ENCODE data around the gene UFC1.
"Not testable (repeated sequence)": the region's sequence is repeated elsewhere in the genome, so short reads cannot be mapped to it uniquely, and the experiment has no call there.

Gene UFC1

DNA sequence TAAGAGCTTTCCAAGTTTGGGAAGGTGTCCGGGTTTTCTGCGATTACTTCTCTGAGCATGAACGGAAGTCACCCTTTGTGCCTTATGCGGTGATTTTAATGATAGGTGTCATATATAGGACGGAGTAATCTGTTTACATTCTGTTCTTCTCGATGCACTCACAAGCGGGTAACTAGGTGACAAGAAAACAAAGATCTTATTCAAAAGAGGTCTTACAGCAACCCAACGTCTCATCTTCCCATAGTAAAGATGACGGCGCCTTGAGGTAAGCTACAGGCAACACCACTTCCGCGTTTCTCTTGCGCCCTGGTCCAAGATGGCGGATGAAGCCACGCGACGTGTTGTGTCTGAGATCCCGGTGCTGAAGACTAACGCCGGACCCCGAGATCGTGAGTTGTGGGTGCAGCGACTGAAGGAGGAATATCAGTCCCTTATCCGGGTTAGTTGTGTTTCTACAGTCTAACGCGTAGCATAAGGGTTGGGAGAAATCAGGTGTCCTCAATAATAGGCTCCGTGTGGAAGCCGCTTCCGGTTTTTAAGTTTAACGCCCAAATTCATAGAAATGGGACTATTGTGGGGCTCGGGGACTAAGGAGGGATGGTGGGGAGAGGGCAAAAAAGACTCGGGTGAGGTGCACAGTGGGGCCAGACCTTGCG lies at the start of gene UFC1:
Gene UFC1, plus strand, starts transcription at position 297 of the 656 bp plus-strand sequence. Its CDS starts 20 bp downstream, at position 317.
- peak; percentile 90 to 98 (median 94) for DNase-seq

DNA sequence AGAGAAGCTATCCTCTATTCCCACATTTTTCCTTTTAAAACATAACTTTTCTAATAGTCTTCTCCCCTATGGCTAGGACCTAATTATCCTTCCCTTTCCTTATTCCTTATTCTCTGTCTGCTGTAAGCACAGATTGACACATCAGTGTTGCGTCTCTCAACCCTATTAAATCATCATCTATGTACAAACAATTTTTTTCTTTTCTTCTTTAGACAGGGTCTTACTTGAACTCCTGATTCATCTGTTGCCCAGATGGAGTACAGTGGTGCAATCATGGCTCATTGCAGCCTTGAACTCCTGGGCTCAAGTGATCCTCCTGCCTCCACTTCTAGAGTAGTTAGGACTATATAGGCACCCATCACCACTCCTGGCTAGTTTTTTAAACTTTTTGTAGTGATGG lies 47.3 kb upstream of the UFC1 start:
- no peak for DNase-seq

DNA sequence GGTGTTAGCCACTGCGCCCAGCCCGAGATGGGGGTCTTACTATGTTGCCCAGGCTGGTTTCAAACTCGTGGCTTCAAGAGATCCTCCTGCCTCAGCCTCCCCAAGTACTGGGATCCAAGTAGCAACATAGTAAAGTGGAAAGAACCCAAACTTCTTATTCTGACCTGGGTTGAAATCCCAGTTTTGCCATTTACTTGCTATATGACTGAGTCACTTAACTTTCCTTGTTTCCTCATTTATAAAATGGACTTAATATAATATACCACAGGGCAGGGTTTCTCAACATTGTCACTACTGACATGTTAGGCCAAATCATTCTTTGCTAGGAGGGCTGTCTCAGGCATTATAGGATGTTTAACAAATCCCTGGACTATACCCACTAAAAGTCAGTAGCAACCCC lies 42.7 kb upstream of the UFC1 start:
- DNase-seq = no peak

DNA sequence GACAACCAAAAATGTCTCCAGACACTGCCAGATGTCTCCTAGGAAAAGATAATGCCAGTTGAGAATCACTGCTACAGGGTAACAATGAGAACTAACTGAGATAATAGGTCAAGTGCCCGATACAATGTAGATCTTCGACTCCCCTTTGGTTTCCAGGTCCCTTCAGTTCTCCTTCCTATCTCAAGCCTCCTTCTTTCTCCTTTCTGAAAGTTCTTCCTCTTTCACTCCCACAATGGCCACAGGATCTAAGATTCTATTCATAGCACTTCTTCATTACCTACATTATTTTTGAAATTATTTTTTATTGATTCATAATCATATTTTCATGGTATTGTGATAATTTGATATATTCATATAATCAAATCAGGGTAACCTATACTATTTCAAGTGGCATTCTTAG lies 42.3 kb upstream of the UFC1 start:
- no peak for DNase-seq

DNA sequence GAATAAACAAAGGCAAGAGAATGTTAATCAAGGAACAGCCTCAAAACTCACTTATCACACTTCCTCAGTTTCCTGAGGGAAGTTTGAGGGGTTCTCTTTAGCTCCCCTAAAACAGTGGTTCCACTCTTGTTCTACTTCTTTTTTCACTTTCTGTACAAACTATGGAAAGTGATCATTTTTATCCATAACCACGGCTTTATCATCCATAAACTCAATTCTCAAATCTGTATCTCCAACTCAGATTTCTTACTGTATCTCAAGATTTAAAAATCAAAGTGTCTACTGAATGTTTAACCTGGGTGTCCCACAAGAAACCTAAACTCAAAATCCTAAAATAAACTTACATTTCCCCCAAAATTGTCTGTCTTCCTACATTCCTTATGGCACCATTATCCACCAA lies 39.9 kb upstream of the UFC1 start:
- DNase-seq = no peak

DNA sequence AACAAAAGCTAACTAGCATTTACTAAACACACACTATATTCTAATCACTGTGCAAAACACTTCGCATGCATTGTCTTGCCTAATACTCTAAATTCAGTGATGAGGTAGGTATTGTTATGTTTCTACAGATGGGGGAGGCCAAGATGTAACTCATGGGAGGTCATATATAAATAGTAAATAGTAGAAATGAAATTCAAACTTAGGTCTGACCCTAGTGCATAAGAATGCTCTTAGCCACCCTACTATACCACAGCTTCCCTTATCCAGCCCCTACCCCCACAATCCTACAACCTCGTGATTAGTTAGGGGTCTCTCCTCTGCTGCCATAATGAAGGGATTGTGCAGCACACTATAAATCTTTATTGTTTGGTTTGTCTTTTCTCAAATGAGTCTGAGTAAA lies 39.2 kb upstream of the UFC1 start:
- no peak for DNase-seq

DNA sequence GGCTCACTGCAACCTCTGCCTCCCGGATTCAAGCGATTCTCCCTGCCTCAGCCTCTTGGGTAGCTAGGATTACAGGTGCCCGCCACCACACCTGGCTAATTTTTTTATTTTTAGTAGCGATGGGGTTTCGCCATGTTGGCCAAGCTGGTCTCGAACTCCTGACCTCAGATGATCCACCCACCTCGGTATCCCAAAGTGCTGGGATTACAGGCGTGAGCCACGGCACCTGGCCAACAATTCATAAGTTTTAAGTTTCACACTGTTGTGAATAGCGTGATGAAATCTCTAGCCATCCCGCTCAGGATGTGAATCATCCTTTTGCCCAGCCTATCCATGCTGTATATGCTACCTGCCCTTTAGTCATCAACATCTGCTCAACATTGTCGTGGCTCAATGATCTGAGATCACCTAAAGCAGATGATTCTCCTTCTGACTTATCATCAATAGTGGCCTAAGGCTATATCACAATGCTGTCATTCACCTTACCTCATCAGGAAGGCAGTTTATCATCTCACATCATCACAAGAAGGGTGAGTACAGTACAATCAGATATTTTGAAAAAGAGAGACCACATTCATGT lies 38.6 kb upstream of the UFC1 start:
- DNase-seq = no peak

DNA sequence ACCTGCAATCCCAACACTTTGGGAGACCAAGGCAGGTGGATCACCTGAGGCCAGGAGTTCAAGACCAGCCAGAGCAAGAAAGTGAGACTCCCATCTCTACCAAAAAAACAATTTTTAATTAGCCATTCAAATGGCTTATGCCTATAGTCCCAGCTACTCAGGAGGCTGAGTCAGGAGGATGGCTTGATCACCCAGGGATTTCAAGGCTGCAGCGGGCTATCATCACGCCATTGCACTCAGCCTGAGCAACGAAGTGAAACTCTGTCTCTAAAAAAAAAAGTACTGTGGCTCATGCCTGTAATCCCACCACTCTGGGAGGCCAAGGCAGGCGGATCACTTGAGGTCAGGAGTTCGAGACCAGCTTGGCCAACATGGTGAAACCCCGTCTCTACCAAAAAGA lies 37.8 kb upstream of the UFC1 start:
- DNase-seq = not testable (repeated sequence)

DNA sequence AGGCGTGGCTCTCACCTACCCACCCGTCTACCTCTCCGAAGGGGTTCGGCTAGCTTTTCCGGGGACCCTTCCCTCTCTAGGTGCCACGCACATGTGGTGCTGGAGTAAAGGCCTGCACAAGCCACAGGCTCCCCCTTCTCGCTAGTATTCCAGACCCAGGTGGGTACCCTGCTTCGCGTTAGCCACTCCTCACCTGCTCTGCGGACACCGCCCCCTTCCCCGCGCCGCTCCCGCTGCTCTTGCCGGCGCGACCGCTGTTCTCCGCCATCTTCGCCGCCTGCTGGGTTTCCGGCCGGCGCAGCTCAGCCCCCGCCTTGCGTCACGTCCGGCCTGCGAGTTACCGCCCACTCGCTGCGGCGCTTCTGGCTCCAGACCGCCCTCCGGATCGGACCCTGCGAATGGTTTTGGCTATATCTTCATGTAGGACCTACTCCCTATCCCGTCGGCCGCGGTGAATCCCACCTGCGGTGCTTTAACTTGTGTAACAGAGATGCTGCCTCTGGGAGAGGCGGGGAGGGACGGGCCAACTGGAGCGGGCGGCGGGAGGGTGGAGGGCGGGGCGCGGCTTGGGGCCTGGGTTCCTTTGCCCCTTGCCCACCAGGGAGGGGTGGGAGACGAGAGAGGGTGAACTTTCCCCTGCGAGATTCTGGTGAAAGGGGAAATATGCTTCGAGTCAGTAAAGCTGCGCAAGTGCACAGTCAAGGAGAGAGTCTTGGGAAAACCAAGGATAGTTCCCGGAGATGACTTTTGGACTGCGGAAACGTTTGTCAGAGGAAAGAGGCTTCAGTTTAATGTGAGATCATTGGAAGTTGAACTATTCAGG lies 35.8 kb upstream of the UFC1 start, which contains the start of the genes NIT1 and PFDN2:
Gene NIT1, plus strand, starts transcription at position 347 of the 823 bp plus-strand sequence. Its CDS starts 72 bp downstream, at position 419.
Gene PFDN2, minus strand, starts transcription at position 279 of the 823 bp plus-strand sequence. Its CDS starts 11 bp downstream, at position 268.
- DNase-seq = peak; percentile 85 to 94 (median 87)

DNA sequence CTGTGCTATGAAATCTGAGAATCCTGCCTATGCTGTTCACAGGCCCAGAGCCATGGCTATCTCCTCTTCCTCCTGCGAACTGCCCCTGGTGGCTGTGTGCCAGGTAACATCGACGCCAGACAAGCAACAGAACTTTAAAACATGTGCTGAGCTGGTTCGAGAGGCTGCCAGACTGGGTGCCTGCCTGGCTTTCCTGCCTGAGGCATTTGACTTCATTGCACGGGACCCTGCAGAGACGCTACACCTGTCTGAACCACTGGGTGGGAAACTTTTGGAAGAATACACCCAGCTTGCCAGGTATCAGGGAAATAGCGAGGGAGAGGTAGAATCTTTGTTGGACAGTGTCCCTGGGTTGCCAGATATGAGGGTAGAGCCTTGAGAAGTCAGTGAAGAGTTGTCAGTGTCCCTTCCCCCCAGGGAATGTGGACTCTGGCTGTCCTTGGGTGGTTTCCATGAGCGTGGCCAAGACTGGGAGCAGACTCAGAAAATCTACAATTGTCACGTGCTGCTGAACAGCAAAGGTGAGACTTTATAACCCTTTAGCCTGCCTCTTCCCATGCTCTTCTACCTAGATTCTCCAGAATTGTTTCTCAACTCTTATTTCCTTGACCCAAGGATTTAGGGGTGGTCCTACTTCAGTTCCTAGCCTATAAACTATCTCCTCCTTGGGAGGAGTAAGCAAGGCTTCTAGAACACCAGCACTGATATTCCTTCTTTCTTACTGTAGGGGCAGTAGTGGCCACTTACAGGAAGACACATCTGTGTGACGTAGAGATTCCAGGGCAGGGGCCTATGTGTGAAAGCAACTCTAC lies 34.5 kb upstream of the UFC1 start:
- no peak for DNase-seq

DNA sequence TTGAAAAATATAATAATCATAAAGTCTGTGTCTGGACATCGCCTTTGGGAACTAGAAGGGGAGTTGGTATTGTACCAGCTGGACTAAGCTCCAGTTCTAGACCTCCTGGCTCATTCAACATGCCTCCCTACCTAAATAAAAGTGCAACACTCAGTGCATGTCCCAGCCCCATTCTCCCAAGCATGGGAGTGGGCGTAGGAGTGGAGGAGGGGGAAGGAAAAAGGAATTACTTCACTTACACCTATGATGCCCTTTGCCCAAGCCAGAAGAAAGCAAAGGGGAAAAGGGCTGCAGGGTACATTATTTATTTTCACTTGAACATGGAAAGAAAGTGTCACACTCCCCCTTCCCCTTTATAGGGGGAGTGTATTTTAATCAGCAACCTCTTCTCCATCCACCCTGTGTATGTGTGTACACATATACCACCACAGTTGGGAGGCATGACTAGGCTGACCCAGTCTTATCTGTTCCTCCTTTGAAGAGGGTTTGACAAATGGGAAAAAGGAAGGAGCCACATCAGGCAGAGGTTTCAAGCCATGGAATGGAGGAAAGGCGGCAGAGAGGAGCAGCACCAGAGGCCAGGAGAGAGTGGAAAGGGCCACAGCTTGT lies 32.6 kb upstream of the UFC1 start:
- DNase-seq = no peak

DNA sequence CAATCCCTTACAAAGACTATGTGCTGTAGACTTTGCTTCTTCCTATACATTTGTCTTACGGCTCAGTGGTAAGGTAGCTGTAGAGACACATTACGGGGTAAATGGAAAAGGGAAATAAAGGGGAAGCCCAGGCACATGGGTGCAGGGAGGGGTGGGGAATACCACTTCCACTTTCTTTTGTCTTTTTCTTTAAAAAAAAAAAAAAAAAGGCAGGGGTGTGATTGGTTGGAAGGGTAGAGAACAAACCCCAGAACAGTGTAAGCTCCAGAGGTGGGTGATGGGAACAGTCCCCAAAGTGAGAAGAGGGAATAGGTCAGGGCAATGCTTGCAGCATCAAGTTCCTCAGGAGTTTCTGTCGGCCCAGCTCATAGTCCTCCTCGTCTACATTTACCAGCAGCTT lies 31.9 kb upstream of the UFC1 start:
- no peak for DNase-seq

DNA sequence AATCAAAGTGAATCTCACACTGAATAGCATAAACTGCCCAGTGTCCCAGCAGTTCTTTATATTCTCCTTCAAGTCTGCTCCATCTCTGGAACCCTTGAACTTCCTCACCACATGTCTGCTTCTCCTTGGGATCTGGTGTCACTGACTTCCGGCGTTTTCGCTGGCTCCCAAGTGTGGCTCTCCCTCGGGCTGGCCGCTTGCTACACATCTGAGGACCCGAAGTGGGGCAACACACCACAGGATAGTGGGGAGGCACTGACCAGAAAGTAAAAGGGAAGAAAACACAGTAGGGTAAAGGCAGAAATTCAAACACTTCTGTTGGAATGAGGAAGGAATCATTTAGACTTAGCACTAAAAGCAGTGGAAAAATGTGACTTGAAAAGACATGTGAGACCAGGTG lies 30.8 kb upstream of the UFC1 start:
- DNase-seq = no peak

DNA sequence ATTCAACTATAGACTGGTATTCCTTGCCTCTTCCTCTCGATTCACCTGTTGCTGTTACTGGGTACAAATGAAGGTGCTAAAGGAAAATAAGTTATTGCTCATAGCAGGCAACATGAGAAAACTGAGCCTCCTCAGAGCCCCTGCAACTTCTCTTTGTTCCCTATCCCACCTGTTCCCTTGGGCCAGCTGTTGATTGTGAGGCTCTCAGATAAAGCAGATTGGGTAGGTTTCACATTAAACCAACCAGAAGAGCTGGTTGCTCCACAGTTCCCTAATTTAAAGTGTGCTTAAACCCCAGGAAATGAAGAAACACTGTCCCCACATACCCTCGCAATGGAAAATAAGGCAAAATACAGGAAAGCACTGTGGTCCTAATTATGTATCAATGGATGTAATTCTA lies 26.1 kb upstream of the UFC1 start:
- DNase-seq = no peak

DNA sequence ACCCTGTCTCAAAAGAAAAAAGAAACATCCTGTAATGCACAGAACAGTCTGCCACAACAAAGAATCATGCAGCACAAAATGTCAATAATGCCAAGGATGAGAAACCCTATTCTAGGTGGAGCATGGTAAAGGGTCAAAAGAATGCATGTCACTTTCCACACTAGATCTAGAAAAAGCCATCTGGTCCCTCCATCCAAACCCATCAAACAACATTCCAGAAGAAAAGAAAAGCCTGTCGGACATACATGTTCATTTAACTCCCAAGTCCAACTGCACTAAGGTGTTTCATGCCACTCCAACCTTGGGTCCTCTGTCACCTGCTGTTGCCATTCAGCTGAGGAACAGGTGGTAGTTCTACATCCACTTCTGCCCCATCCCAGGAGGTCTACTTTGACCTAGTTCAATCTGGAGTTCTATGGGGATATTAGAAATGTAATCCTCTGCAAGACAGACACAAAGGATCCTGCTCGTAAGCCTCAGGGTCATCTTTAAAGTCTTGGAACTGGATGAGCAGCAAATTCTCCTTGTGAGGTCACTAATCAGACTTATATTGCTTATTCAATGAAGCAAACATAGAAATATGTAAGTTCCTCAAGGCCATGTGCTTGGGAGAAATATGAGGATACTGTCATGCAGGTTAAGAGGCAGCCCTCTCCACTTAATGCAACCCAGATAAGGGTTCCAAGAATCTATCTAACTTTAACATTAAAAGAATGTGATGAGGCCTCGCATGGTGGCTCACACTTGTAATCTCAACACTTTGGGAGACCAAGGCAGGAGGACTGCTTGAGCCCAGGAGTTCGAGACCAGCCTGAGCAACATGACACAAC lies 25.0 kb upstream of the UFC1 start:
- DNase-seq = no peak

DNA sequence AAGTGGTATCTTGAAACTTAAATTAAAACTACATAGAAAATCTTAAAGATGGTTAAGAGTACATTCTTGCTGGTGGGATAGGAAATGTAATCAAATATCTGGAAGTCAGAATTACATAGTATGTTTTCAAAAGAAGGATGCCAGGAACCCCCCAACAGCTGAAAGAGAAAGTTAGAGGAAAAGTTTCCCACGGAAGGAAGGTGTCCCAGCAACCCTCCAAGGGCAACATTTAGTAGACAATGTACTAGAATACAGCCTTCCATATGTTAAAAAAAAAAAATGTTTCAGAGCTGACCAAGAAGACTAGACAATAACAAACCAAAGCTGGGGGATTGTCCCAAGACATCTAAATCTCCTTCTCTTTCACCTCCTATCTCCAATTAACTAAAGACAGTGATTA lies 23.5 kb upstream of the UFC1 start:
- DNase-seq = no peak

DNA sequence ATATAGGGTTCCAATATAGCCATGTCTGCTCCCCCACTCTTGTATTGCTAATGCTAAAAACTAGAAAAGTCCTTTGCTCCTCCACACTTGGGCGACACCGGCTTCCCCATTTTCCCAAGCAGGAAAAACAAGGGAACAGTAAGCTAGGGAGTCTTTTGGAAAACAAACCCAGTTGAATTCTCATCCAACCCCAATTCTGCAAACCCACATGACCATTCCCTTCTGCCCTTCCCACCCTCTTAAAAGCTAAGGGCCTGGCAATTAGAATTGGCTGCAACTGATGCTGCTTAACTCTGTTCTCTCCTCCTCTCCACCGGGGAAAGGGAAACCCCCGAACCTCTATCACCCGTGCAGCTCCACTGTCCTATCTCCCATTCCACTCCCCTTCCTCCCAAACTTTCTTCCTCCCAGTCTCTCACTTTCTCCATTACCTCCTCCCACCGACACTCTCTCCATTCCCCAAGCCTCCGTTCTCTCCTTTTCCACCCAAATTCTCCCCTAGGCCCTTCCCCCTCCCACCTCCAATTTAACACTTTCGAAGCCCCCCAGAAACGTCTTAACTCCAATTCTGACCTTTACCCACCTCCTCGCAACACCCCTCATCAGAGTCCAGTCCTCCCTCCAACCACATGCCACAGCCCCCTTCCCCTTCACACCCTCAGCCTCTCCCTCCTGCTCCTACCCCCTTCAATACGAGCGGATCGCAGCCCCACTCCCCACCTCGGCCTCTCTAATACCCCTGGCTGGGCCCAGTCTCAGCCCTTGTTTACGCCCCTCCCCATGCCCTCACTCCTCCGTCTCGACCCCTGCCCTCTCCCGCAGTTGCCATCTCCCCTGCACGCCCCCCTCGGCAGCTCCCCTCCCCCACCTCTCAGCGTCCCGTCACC lies 22.0 kb upstream of the UFC1 start:
- peak in 1 of 3 experiments; percentile 46 for DNase-seq

DNA sequence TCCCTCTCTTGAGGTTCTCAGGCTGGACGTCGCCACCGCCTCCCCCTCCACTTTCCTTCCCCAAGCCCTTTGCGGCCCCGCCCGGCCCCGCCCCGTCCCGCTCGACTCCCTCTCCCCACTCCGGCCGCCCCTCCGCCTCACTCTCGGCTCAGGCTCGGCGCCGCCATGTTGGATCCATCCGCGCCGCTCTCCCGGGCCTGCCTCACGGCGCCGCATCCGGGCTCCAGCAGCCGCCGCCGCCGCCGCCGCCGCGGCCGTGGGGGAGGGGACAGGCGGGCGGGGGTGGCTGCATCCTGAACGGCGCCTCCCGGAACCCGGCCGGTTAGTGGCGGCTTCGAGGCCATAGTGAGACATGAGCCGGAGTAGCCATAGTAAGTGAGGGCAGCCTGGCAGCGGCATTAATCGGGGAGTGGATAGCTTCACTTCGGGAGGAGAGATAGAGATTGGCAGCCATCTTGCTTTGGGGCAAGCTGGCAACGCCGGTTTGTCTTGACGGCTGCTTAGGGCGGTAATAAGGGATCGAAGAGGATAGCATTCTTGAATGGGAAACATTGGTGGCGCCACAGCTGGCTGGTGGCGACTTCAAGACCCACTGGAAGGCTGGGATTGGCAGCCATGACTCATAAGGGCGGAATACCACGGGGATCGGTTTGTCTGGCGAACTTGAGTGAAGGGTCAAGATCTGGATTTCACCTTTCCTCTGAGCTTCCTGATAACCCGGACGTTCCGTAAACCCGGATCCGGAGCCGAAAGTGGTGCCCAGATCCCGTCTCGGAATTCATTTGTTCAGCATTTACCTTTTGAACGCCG lies 21.2 kb upstream of the UFC1 start, which contains the start of gene DEDD:
Gene DEDD, minus strand, starts transcription at position 258 of the 810 bp plus-strand sequence. CDS start 8,205 bp downstream, outside the sequence.
- peak; percentile 95 to 99 (median 98) for DNase-seq

DNA sequence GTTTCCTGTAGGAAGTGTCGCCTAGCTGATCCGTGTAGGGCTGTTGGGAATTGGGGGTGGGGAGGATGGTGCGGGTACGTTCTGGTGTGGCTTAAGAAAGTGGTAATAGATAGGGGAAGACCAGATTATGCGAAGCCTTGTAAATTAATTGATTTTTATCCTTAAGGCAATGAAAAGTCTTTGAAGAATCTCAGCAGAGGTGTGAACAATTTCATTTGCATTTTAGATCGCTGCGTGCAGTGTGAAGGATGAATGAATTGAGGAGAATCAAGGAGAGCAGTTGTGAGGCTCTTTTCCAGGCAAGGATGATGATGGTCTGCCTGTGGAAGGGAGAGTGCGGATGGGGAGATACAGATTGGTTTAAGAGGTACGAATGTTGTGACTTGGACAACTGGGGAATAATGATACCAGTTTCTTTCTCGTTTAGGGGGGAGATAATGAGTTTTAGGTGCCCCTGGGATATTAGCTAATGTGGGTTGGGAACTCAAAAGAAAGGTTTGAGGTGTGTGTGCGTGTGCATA lies 20.5 kb upstream of the UFC1 start:
- DNase-seq = peak in 2 of 3 experiments; percentile 58 to 77
